Tibial nerve (tissue), 4 donors: ENCODE measurements around the gene NOS3. TPM values are rescaled to one million over a fixed set of nuclear protein-coding genes. Genes with fewer than 3 reads are reported as not detected.

Experiments used
- DNase-seq, 2 donors: peaks; one replicate each; pipeline ENCODE4 v3.0.0-alpha.2; 2019; ENCODE audit warnings: low spot score in 2 of 2
- H3K27ac ChIP-seq, 4 donors: fragments of 200-600 bp; sonication (generic) in 3 of 4; one replicate each; pipeline ENCODE4 v1.5.1; 2017 to 2019; ENCODE audit warnings: mild to moderate bottlenecking in 1 of 4
- H3K27me3 ChIP-seq, 2 donors: fragments of 200-600 bp; sonication (generic) in 1 of 2; one replicate each; pipeline versions ENCODE4 v1.5.1 to v1.6.0; 2017 to 2019
- H3K36me3 ChIP-seq, 3 donors: fragments of 200-600 bp; sonication (generic); one replicate each; pipeline ENCODE4 v1.5.1; 2018 to 2019
- H3K4me1 ChIP-seq, 4 donors: fragments of 200-600 bp; sonication (generic) in 3 of 4; one replicate each; pipeline ENCODE4 v1.5.1; 2017 to 2019
- H3K4me3 ChIP-seq, 4 donors: fragments of 200-600 bp; sonication (generic) in 3 of 4; one replicate each; pipeline ENCODE4 v1.5.1; 2017 to 2019; ENCODE audit warnings: mild to moderate bottlenecking in 1 of 4, moderate library complexity in 1 of 4
- H3K9me3 ChIP-seq, 4 donors: fragments of 200-600 bp; sonication (generic) in 3 of 4; one replicate each; pipeline ENCODE4 v1.5.1; 2017 to 2019
- EP300 ChIP-seq, 2 donors: sonication (generic); formaldehyde crosslinking; IDR thresholded peaks; one replicate each; pipeline ENCODE4 v1.6.1; 2017; ENCODE audit warnings: antibody characterized with exemption in 2 of 2, mild to moderate bottlenecking in 1 of 2
- POLR2A ChIP-seq, 2 donors: fragments of 450-650 bp; IDR thresholded peaks; one replicate each; pipeline ENCODE4 v1.6.1; 2017; ENCODE audit warnings: antibody characterized with exemption in 2 of 2, mild to moderate bottlenecking in 2 of 2, moderate library complexity in 2 of 2
- WGBS, 2 donors: methylation state at CpG; one replicate each; pipeline ENCODE4 v1.1.5; 2018; 5-methylcytosine and 5-hydroxymethylcytosine counted together
- total RNA-seq, 4 donors: library from RNA; depleted of rRNA; stranded (reverse); fragments of >200 nt; gene quantifications; one replicate each; pipeline ENCODE4 v1.1.0, GENCODE V29; 2016
- TF ChIP-seq, protein P1 (sequence below), 5 experiments: fragments of 200-600 bp in 3 of 5; fragments of 450-650 bp in 2 of 5; sonication (generic) in 3 of 5; IDR thresholded peaks; one replicate each; pipeline ENCODE4 v1.5.1; 2016 to 2019; ENCODE audit warnings: antibody characterized with exemption in 5 of 5, mild to moderate bottlenecking in 3 of 5, moderate library complexity in 2 of 5

Gene NOS3
- total RNA-seq, 4 donors from 2014 or later = 20.3 to 38.1 (median 23.8) TPM

- DNase-seq = no peak
- peaks cover 0 to 27% (median 9%) of the 10 kb centered on the region in 4 donors for H3K4me1 ChIP-seq
- no peak overlapping the region for H3K4me3 ChIP-seq
- TF ChIP-seq EP300 (IDR thresholded peaks at IDR 0.05) = no peak
- no peak for TF ChIP-seq POLR2A (IDR thresholded peaks at IDR 0.05)
- TF ChIP-seq, protein P1, sequence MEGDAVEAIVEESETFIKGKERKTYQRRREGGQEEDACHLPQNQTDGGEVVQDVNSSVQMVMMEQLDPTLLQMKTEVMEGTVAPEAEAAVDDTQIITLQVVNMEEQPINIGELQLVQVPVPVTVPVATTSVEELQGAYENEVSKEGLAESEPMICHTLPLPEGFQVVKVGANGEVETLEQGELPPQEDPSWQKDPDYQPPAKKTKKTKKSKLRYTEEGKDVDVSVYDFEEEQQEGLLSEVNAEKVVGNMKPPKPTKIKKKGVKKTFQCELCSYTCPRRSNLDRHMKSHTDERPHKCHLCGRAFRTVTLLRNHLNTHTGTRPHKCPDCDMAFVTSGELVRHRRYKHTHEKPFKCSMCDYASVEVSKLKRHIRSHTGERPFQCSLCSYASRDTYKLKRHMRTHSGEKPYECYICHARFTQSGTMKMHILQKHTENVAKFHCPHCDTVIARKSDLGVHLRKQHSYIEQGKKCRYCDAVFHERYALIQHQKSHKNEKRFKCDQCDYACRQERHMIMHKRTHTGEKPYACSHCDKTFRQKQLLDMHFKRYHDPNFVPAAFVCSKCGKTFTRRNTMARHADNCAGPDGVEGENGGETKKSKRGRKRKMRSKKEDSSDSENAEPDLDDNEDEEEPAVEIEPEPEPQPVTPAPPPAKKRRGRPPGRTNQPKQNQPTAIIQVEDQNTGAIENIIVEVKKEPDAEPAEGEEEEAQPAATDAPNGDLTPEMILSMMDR (IDR thresholded peaks at IDR 0.05) = no peak
- no peaks in the 10 kb centered on the region for H3K27me3 ChIP-seq
- H3K36me3 ChIP-seq = peaks cover 0 to 81% (median 0%) of the 10 kb centered on the region in 3 donors
- 62 to 74% methylated on average over 12 to 19 of the region's 21 CpGs for WGBS, 2 donors
- H3K9me3 ChIP-seq = no peaks in the 10 kb centered on the region
- peak overlapping the region in 3 of 4 donors; percentile 4 to 73 (median 67) for H3K27ac ChIP-seq
These were observed 44.4 kb downstream of the NOS3 start for GRCh38 chr7:151035026-151035717.

GRCh38 chr7:151035902-151036301, 45.1 kb downstream of the NOS3 start:
- 91 to 93% methylated on average over 8 to 17 of the region's 17 CpGs for WGBS, 2 donors
- Histone ChIP-seq H3K27me3 (no peaks in the 10 kb centered on the region), H3K4me1 (peaks cover 0 to 27% (median 9%) of the 10 kb centered on the region in 4 donors), H3K27ac (peak overlapping the region in 1 of 4 donors; percentile 73), H3K36me3 (peaks cover 0 to 79% (median 0%) of the 10 kb centered on the region in 3 donors), H3K9me3 (no peaks in the 10 kb centered on the region), H3K4me3 (no peak overlapping the region)
- DNase-seq = no peak
- TF ChIP-seq EP300 (IDR thresholded peaks at IDR 0.05) (no peak), POLR2A (IDR thresholded peaks at IDR 0.05) (no peak)
- TF ChIP-seq, protein P1 (IDR thresholded peaks at IDR 0.05) = no peak

DNA sequence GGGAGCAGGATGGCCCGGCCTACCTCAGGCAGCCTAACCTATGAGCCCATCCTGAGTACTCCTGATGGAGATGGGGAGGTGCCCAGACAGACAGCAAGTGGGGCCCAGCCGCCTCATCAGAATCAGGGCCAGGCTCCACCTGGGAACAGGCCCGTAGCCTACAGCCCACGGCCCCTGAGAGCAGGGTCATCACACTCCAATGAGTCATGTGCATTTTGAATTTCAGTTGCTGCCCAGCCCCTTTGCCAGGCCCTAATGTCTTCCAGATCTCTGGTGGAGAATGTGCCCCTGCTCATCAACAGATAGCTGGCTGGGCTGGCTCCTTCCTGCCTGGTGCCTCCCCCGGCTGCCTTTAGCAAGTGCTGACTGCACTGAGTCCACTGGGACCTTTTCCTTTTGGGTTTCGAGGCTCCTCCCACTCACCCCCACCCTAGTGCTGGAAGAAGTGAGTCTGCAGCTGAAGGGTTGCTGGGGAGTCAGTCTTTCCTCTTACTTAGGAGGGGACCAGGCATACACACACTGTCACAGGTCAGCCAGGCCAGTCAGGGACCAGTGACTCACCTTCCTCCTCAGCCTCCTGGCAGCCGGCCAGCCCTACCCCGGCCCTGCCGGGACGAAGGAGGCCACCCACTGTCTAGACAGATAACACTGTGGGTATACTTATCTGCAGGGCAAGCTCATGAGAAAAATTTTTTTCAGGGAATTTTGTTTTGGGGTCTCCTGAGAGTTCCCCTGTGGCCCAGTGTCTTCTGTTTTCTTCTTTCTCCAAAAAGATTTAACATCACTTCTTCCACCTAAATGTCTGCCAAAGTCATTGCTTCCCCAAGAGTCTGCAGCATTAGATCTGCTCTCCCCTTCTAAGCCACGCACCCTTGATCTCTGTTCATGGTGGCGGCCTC, 48.4 kb downstream of the NOS3 start:
- Histone ChIP-seq H3K36me3 (peaks cover 0 to 81% (median 0%) of the 10 kb centered on the region in 3 donors), H3K9me3 (no peaks in the 10 kb centered on the region), H3K4me3 (no peak overlapping the region), H3K4me1 (peaks cover 0 to 27% (median 9%) of the 10 kb centered on the region in 4 donors), H3K27ac (peak overlapping the region in 2 of 4 donors; percentile 20 to 70), H3K27me3 (no peaks in the 10 kb centered on the region)
- WGBS, 2 donors = 38 to 40% methylated on average over 10 to 12 of the region's 12 CpGs
- TF ChIP-seq POLR2A (IDR thresholded peaks at IDR 0.05) (no peak), EP300 (IDR thresholded peaks at IDR 0.05) (peak in 1 of 2 donors; percentile 45)
- TF ChIP-seq, protein P1 (IDR thresholded peaks at IDR 0.05) = no peak
- DNase-seq = peak; percentile 23 to 45

- DNase-seq = no peak
- H3K4me3 ChIP-seq = no peak overlapping the region
- H3K27me3 ChIP-seq = no peaks in the 10 kb centered on the region
- 68% methylated on average over 17 to 18 of the region's 18 CpGs for WGBS, 2 donors
- no peak for TF ChIP-seq POLR2A (IDR thresholded peaks at IDR 0.05)
- TF ChIP-seq EP300 (IDR thresholded peaks at IDR 0.05) = no peak
- TF ChIP-seq, protein P1 (IDR thresholded peaks at IDR 0.05) = no peak
- H3K9me3 ChIP-seq = no peaks in the 10 kb centered on the region
- H3K4me1 ChIP-seq = peaks cover 0 to 24% (median 9%) of the 10 kb centered on the region in 4 donors
- no peak overlapping the region for H3K27ac ChIP-seq
- H3K36me3 ChIP-seq = peaks cover 0 to 81% (median 0%) of the 10 kb centered on the region in 3 donors
These were observed 49.2 kb downstream of the NOS3 start for GRCh38 chr7:151039850-151040548.
